Hepatocyte (in vitro differentiated cells): ENCODE data around the gene CCL4L2.
"Not testable (repeated sequence)": the region's sequence is repeated elsewhere in the genome, so short reads cannot be mapped to it uniquely, and the experiment has no call there.

Source experiments
- EZH2 ChIP-seq: fragments of 200-600 bp; sonication (generic); IDR thresholded peaks from 2 replicates; pipeline ENCODE4 v1.6.1; 2016; ENCODE audit warnings: antibody characterized with exemption, mild to moderate bottlenecking, borderline replicate concordance
- EZH2phosphoT487 ChIP-seq: fragments of 200-600 bp; sonication (generic); IDR thresholded peaks from one replicate; pipeline ENCODE4 v1.6.1; 2018; ENCODE audit warnings: antibody characterized with exemption, mild to moderate bottlenecking, low read depth, moderate library complexity; ENCODE audit not compliant: unreplicated experiment, severe bottlenecking
- TF ChIP-seq, protein P1 (sequence below): fragments of 200-600 bp; sonication (generic); IDR thresholded peaks from 2 replicates; pipeline ENCODE4 v1.5.1; 2016; ENCODE audit warnings: antibody characterized with exemption, mild to moderate bottlenecking; ENCODE audit not compliant: poor library complexity

DNA sequence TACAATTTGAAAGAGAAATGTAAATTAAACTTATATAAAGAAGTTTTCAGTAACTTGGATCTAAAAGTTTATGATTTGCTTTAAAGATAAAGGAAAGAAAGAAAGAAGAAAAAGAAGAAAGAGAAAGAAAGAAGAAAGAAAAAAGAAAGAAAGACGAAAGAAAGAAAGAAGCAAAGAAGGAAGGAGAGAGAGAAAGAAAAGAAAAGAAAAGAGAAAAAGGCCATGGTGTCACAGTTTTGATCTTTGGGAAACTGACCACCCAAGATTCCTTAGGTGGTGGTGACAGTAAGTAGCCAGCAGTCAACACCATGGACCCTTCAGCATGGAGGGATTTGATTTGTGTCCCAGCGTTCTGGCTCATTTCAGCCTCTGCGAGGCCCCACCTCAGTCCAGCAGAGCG, 9.8 kb upstream of the CCL4L2 start:
- TF ChIP-seq, protein P1, sequence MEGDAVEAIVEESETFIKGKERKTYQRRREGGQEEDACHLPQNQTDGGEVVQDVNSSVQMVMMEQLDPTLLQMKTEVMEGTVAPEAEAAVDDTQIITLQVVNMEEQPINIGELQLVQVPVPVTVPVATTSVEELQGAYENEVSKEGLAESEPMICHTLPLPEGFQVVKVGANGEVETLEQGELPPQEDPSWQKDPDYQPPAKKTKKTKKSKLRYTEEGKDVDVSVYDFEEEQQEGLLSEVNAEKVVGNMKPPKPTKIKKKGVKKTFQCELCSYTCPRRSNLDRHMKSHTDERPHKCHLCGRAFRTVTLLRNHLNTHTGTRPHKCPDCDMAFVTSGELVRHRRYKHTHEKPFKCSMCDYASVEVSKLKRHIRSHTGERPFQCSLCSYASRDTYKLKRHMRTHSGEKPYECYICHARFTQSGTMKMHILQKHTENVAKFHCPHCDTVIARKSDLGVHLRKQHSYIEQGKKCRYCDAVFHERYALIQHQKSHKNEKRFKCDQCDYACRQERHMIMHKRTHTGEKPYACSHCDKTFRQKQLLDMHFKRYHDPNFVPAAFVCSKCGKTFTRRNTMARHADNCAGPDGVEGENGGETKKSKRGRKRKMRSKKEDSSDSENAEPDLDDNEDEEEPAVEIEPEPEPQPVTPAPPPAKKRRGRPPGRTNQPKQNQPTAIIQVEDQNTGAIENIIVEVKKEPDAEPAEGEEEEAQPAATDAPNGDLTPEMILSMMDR = not testable (repeated sequence)
- not testable (repeated sequence) for TF ChIP-seq EZH2, EZH2phosphoT487
